Fibroblast of skin of left biceps (primary cell): Measurements from ENCODE around the gene TRERF1.
"Not testable (repeated sequence)": the region's sequence is repeated elsewhere in the genome, so short reads cannot be mapped to it uniquely, and the experiment has no call there.

Experiments used
- DNase-seq, 2 experiments: peaks; one replicate each; pipeline ENCODE4 v3.0.0-alpha.2; 2013; ENCODE audit warnings: low read depth in 2 of 2

The TRERF1 gene

GRCh38 chr6:42451333-42452170 is at the start of gene TRERF1:
TSS of gene TRERF1 (minus strand) at chr6:42451926. CDS start at chr6:42269590, 182,336 bp downstream.
- peak; percentile 59 to 64 for DNase-seq

GRCh38 chr6:42498473-42499128 is 46.9 kb upstream of the TRERF1 start:
- no peak for DNase-seq

GRCh38 chr6:42493914-42494539 is 42.3 kb upstream of the TRERF1 start:
- DNase-seq: no peak

- no peak for DNase-seq
Measured at GRCh38 chr6:42488129-42488528, 36.4 kb upstream of the TRERF1 start.

- no peak for DNase-seq
Measured at GRCh38 chr6:42484261-42484660, 32.5 kb upstream of the TRERF1 start.

GRCh38 chr6:42482174-42482573 is 30.4 kb upstream of the TRERF1 start:
- DNase-seq: no peak

GRCh38 chr6:42471714-42472113 is 20.0 kb upstream of the TRERF1 start:
- no peak for DNase-seq

- no peak for DNase-seq
Measured at GRCh38 chr6:42471142-42471541, 19.4 kb upstream of the TRERF1 start.

GRCh38 chr6:42468273-42468672 is 16.5 kb upstream of the TRERF1 start:
- no peak for DNase-seq

- no peak for DNase-seq
Measured at GRCh38 chr6:42467651-42468050, 15.9 kb upstream of the TRERF1 start.

- DNase-seq: not testable (repeated sequence)
Measured at GRCh38 chr6:42466470-42466869, 14.7 kb upstream of the TRERF1 start.

- DNase-seq: no peak
Measured at GRCh38 chr6:42462474-42462972, 10.8 kb upstream of the TRERF1 start.

GRCh38 chr6:42460883-42461282 is 9.2 kb upstream of the TRERF1 start:
- DNase-seq: no peak

- no peak for DNase-seq
Measured at GRCh38 chr6:42459888-42460287, 8.2 kb upstream of the TRERF1 start.

- DNase-seq: no peak
Measured at GRCh38 chr6:42454428-42454791, 2.7 kb upstream of the TRERF1 start.

GRCh38 chr6:42453654-42454427 is 2.1 kb upstream of the TRERF1 start:
- no peak for DNase-seq

GRCh38 chr6:42453031-42453653 is 1.4 kb upstream of the TRERF1 start:
- peak; percentile 81 to 82 for DNase-seq

- DNase-seq: peak; percentile 56 to 62
Measured at GRCh38 chr6:42452171-42453030, 675 bp upstream of the TRERF1 start.

GRCh38 chr6:42450477-42451332 is 1.0 kb downstream of the TRERF1 start:
- DNase-seq: no peak
